NCI-H2081 treated with DMSO at 0.1 percent for 48 hours (cell line): ENCODE measurements around the gene TMED8.

Source experiments
- DNase-seq: peaks from one replicate; lab custom pipeline; 2025; lab: John Stamatoyannopoulos, UW

The TMED8 gene

DNA sequence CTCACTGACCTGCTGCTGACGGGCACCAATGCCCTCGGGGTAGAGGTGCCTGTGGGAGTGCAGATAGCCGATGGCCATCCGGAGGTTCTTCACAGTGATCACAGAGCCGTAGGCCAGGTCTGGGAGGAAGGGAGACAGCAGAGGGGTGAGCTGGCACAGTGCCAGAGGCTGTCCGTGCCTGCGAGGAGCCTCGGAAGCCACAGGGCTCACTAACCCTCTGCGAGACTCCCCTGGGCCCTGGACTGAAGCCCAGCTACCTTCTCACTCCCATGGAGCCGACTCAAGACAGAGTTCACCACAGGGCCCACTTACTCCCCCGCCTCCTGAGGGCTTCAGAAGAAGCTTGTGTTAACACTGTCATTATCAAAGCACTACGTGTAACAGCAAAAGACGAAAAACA is 80.7 kb downstream of the TMED8 start:
- DNase-seq: no peak

DNA sequence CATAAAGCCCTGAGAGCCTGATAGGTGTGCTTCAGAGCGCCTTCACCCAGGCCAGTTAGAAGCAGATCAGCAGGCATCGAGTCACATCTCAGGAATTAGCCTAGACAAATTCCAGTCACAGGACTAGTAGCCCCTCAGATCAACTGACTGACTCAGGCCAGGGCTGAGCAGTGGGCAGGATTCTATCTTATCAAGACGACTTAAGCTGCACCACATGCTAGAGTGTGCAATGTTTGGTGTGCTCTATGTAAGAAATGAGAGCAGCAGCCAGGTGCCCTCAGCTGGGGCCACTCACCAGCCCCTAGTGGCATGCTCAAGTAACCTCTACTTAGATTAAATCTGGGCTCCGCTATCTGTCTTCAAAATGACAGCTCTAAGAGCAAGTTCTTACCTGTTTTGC is 86.2 kb downstream of the TMED8 start:
- DNase-seq: no peak

DNA sequence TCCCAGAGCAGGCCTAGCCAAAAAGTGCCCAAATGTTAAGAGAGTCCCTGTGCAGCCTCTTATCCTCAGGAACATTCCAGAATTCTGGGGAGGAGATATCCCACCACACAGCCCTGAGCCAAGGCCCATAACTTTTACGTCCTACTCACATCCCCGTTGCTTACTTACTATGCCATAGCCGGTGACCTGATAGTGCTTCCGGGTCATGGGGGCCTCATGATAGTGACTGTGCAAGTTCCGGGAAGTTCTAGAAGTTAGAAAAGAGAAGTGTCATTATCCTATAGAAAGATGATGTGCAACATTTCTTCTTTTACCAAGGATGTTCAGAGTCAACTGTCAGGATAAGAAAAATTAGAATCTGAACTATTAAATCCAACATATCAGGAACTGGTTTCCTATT is 90.3 kb downstream of the TMED8 start:
- no peak for DNase-seq
